Activated CD4-positive, alpha-beta T cell treated with anti-CD3 and anti-CD28 coated beads for 24 hours (primary cell): ENCODE measurements around the gene FKBP1A.
"Not testable (repeated sequence)": the region's sequence is repeated elsewhere in the genome, so short reads cannot be mapped to it uniquely, and the experiment has no call there.

Source experiments
- DNase-seq, 2 donors: peaks; one replicate each; pipeline ENCODE4 v3.0.0-alpha.2; 2020; ENCODE audit warnings: low read depth in 2 of 2

The FKBP1A gene

GRCh38 chr20:1417273-1417672, 24.4 kb upstream of the FKBP1A start:
- DNase-seq, result no peak

DNA sequence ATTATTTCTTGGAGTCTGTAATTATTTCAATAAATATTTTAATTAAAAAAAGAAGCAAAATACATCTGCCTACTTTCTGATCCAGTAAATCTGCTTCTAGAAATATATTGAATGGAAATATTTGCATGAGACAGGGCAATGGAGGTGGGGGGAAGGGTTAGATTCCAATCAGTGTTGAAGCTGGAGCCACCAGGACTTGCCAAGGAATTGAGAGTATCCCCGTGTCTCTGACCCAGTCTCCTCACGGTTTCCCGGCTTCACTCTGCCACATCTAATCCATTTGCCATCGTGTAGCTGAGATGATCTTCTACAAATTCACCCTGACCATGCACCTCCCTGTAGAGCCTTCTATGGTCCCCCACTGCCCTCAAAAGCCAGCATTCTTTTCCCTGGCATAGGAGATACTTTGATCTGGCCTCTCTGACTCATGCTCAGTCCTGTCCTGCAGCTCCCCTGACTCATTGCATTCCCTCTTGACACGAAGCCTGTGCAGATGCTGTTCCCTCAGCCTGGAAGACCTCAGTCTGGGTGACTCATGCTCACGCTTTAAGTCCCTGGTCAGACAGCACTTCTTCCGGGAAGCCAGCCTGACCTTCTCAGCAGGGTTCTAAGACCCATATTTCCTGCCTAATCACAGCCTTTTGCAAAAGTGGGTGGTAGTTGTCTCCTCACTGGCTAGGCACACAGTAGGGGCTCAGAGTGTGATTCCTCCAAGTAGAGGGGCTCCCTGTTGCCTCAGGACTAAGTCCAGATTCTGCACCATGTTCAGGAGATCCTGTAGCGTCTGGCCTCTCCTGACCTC, 23.0 kb upstream of the FKBP1A start:
- no peak for DNase-seq

DNA sequence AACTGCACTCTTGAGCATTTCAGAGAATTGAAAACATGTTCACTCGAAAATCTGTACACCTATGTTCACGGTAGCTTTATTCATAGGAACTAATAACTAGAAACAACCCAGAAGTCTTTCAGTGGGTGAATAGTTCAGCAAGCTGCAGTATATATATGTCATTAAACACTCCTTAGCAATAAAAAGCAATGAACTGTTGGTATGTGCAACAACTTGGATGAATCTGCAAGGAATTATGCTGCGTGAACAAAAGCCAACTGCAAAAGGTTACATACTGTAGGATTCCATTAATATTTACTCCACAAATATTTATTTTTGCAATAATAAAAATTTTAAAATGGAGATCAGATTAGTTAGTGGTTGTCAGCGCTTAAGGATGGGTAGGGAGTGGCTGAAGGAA, 22.1 kb upstream of the FKBP1A start:
- DNase-seq, result no peak

DNA sequence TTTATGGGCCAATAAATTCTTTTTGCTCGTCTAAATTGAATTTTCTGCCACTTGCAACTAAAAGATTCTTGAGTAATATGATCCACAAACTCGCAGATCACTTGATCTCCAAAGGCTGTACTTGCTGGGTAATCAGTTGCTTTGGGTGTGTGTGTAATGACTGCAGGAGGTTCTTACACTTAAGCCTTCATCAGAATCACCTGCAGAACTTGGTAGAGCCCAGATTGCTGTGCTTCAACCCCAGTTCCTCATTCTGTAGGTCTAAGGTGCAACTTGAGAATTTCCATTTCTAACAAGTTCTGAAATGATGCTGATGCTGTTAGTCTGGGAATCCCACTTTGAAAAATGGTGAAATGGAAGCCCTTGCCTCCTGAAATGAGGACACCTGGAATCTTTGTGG, 12.9 kb upstream of the FKBP1A start:
- no peak for DNase-seq

GRCh38 chr20:1403624-1404023, 10.8 kb upstream of the FKBP1A start:
- no peak for DNase-seq

DNA sequence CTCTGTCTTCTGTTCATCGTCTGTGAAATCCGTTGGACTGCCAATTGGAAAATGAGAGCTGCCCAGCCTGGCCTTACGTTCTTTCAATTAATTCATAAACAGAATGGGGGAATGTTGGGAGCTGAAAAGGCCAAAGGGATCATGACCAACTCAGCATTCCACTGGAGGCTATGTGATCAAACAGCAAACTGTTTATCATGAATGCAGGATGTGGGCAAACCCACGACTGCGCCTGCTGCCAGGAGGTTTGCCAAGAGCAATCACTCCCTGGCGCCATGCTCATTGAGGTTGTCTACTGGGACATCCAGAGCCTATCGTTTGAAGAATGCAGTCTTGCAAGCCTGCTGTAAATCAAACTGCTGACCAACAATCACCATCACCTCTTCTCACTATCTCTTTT, 9.3 kb upstream of the FKBP1A start:
- no peak for DNase-seq

DNA sequence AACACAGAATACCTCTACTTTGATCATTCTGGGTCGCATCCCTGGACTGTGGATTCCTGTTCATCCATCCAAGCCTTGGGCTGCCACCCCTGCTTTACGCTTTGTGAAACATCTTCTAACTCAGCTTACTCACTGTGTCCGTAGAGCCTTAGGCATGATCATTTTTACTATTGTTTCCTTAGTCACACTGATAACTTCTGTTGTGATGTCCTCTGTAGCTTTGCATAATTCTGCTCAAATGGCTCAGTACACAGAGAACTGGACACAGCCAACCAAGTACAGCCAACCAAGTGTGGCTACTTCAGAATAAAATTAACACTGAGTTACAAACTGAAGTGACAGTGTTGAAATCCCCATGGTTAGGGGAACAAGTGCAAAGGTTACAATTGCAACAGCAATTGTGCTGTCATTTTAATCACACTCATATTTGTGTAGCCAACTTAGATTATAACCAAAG, 8.6 kb upstream of the FKBP1A start:
- DNase-seq, result no peak

DNA sequence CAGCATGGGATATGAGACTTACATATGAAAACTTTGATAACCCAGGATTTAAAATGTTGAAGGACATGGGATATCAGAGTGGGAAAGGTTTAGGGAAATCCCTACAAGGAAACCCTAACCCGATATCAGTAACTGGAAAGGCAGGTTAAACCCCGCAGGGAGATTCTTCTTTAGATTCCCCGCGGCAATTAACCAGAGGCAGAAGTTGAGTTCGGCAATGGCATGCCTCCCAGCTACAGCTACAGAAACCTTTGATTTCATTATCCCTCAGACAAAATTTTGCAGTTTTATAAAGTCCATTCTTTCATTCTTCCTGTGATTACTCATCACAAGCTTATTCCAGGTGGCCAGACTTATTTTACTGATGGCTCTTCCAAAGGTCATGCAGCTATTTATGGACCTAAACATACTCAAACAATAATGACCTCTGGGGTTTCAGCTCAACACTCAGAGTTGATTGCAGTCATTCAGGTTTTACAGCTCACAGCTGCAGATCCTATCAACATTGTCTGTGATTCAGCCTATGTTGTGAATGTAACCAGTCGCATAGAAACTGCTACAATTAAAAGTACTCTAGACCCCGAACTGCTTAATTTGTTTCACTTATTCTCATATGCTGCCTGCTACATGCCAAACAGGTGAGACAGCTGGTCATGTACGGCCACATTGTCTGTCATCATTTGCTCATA, 7.0 kb upstream of the FKBP1A start:
- not testable (repeated sequence) for DNase-seq

GRCh38 chr20:1398185-1398584, 5.3 kb upstream of the FKBP1A start:
- not testable (repeated sequence) for DNase-seq

GRCh38 chr20:1397710-1398109, 4.9 kb upstream of the FKBP1A start:
- no peak for DNase-seq

DNA sequence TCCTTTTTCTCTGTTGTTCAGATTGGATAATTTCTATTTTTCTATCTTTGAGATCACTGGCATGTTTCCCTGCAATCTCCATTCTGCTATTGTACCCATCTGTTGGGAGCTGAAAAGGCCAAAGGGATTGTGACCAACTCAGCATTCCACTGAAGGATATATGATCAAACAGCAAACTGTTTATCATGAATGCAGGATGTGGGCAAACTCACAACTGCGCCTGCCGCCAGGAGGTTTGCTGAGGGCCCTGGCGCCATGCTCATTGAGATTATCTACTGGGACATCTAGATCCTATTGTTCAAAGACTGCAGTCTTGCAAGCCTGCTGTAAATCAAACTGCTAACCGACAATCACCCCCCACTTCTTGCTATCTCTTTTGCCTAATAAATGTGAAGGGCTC, 3.8 kb upstream of the FKBP1A start:
- no peak for DNase-seq

DNA sequence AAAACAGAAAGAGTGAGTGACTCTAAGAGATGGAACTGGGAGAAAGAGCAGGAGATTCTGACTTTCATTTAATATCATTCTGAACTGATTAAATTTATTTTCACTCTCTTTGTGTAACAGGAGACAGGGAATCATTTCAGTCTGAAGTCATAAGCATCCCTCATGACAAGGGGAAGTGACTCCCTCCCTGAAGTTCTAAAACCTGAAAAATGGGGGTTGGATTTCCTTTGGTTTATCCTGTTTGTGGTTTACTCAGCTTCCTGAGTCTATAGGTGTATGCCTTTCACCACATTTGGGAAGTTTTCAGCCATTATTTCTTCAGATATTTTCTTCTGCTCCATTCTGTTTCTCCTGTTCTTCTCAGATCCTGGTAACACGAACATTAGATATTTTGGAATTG, 3.4 kb upstream of the FKBP1A start:
- no peak for DNase-seq

- no peak for DNase-seq
These were observed 1.8 kb upstream of the FKBP1A start for GRCh38 chr20:1394686-1395085.

DNA sequence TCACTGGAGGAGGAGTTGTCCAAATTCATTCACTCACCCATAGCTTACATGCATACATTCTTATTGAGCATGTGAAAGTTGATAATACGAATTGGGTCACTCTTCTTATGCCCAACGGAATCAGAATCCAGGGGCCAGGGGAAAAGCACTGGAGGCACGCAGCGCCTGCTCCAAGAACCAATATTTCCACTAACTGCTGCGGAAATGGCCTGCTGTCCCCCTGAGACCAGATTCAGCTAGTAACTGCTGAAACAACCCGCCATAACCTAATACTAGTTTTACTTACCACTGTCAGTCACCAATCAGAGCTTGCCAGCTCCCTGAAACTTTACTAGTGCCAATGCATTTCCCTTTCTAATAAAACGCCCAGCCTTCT, 641 bp upstream of the FKBP1A start:
- DNase-seq, result no peak

DNA sequence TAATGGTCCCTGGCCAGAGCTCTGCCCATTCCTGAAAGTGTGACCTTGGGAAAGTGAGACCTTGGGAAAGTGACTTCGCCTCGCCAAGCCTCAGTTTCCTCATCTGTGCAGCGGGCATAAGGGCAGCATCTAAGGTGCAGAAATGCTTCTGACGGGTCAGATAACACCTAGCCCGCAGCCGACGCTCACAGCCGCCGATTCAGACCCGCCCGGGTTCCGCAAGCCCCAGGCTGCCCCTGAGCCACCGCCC, 486 bp downstream of the FKBP1A start:
- no peak for DNase-seq

DNA sequence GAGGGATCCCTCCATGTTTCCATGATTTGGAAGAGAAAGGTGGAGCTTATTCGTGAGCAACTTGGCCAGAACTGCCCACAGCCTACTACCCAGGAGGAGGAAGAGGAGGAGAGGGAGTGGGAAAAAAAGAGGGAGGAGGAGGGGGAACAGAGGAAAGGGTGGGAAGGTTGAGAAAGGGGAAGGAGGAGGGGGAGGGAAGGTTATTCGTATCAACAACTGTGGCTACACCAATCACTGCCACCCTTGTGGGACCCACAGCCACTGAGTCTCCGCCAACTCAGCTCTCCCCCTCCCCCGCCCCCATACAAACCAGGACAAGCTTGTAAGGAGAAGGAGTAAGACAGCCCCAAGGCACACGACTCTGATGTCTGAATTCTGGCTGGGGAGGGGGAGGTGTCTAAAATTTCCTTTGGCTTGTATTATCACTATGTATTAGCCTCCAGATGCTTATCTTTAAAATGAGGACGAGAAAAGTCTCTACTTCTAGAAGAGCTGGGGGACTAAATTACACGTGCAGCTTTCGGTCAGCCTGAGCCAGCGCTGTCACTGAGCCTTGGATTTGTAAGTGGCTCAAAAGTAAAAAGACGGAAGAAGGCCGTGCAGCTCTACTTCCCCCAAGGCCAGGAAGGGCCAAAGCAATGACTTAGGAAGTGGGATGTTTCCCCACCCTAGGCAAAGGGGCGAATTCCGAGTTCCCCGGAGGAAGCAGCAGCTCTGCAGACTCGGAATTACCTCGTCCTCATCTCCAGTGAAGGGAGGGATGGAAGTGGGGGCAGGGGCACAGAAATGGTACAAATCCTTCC, 1.0 kb downstream of the FKBP1A start:
- DNase-seq, result no peak

DNA sequence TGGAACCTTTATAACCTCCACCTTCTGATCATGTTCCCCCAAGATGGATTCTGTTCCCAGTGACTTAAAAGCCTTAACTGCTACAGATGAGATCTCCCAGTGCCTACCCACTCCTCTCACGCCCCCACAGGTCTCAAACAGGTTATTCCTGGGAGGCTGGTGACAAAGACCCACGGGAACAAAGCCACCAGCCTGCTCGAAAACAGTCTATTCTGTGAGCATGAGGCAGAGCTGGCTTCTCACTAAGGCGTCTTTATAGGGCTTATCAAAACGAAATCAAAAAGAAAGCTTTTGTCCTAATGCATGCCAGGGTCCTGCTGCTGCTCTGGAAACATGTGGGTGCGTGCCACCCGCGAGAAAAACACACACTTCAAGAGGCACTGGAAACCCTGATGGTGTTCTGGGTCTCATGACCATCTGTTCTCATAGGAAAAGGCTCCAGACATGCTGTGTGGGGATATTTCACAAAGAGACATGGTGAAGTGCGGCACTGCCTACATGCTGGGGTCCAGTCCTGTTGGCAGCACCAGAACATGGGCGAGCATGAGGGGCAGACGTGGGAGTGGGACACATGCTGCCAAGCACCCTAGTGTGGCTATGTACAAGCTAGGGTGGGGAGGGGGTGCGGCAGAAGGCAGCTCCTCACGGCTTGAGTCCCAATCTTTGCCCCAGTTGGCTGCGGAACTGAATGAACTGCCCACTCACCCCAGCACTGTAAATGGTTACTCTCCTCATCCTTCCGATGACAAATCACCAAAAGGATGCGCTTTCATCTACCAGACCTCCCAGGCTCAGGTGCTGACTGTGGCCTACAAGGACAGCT, 2.1 kb downstream of the FKBP1A start:
- DNase-seq, result no peak

DNA sequence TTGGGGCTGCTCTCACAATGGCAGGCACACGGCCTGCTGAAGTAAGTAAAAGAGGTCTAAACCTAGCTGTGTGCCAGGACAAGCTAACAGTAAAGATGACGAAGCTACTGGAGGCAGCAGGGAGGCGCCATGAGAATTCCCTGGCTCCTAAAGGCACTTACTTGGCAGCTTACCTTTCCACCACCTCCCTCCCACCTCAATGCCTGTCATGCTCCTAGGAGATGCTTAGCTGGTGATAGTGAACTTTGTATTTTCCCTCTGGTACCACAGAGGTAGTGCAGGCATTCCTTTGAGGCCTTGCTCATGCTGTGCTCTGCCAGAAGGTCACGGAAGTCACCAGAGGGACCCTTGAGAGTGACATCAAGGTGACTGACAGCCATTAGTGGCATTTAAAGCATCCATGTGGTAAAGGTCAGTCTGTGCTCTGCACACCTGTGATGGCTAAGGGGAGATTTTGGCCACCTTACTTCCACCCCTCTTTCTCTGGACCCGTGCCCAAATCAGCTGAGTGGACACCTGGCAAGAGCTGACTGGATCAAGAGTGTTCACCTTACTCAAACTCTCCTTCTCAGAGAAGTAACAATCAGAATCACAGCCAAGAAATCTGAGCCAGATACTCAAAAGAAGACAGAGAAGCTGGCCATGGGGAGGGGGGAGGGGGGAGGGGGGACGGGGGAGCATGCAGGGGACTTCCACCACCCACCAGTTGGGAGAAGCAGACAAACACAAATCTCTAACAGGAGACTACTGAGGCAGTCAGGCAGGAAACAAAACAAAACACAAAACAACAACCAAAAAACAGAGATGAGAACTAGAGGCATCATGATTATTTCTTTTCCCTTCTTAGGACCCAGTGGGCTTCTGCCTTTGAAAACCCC, 2.9 kb downstream of the FKBP1A start:
- no peak for DNase-seq

- DNase-seq, result no peak
These were observed 3.9 kb downstream of the FKBP1A start for GRCh38 chr20:1388741-1389483.

- no peak for DNase-seq
These were observed 4.6 kb downstream of the FKBP1A start for GRCh38 chr20:1388253-1388652.
